SK-N-SH (cell line): Measurements from ENCODE around the gene SCARB1. TPM values are rescaled to one million over a fixed set of nuclear protein-coding genes. Genes with fewer than 3 reads are reported as not detected.

Experiments used
- CTCF ChIA-PET: fragments of 300-600, 350-600 bp; formaldehyde crosslinking; extraction: SDS; loops from one replicate; lab custom pipeline; 2021; lab: Yijun Ruan, JAX
- POLR2A ChIA-PET: fragments of 350-600 bp; sonication (Branson Sonifier 250); formaldehyde crosslinking; extraction: SDS; loops from one replicate; lab custom pipeline; 2020; ENCODE audit warnings: antibody characterized with exemption, inconsistent platforms; lab: Yijun Ruan, JAX
- DNase-seq: peaks from one replicate; pipeline ENCODE4 v3.0.0; 2012
- H2AFZ ChIP-seq: fragments of 200-600 bp; sonication (generic); 2 replicates; pipeline ENCODE4 v1.8.1; 2016; ENCODE audit warnings: antibody characterized with exemption, mild to moderate bottlenecking, low read depth
- H3F3A ChIP-seq: fragments of 200-600 bp; sonication (generic); replicated peaks from 2 replicates; pipeline ENCODE3; 2016; ENCODE audit warnings: antibody characterized with exemption, mild to moderate bottlenecking; ENCODE audit not compliant: insufficient read depth
- H3K27ac ChIP-seq, 2 experiments: fragments of 200-500 bp in 1 of 2; fragments of 200-600 bp in 1 of 2; sonication (Bioruptor generic) in 1 of 2; sonication (generic), shearing (Covaris generic) in 1 of 2; 2 replicates each; pipeline versions ENCODE4 v1.5.1 to v1.6.1; 2014 to 2016; ENCODE audit warnings: low read depth in 2 of 2, inconsistent platforms in 1 of 2, low read length in 1 of 2, mild to moderate bottlenecking in 1 of 2, mixed read lengths in 1 of 2
- H3K27me3 ChIP-seq: fragments of 200-600 bp; sonication (generic), shearing (Covaris generic); 2 replicates; pipeline ENCODE4 v1.6.1; 2016; ENCODE audit warnings: mixed run types; ENCODE audit not compliant: insufficient read depth
- H3K36me3 ChIP-seq, 2 experiments: fragments of 200-500 bp in 1 of 2; fragments of 200-600 bp in 1 of 2; sonication (Bioruptor generic) in 1 of 2; sonication (generic) in 1 of 2; replicated peaks in 1 of 2; 2 replicates each; pipeline versions ENCODE3 to v1.5.1; 2014 to 2016; ENCODE audit warnings: low read length in 1 of 2, mild to moderate bottlenecking in 1 of 2; ENCODE audit not compliant: insufficient read depth in 2 of 2, control insufficient read depth in 1 of 2
- H3K4me1 ChIP-seq, 2 experiments: fragments of 200-500 bp in 1 of 2; fragments of 200-600 bp in 1 of 2; sonication (Bioruptor generic) in 1 of 2; sonication (generic), shearing (Covaris generic) in 1 of 2; 2 replicates each; pipeline versions ENCODE4 v1.5.1 to v1.6.1; 2014 to 2016; ENCODE audit warnings: low read depth in 1 of 2, low read length in 1 of 2, mixed run types in 1 of 2; ENCODE audit not compliant: insufficient read depth in 2 of 2, control insufficient read depth in 1 of 2
- H3K4me2 ChIP-seq: fragments of 200-600 bp; sonication (generic), shearing (Covaris generic); 2 replicates; pipeline ENCODE4 v1.6.1; 2017; ENCODE audit warnings: mixed run types
- H3K4me3 ChIP-seq, 2 experiments: fragments of 200-500 bp in 1 of 2; fragments of 200-600 bp in 1 of 2; sonication (Bioruptor generic) in 1 of 2; sonication (generic), shearing (Covaris generic) in 1 of 2; 2 replicates each; pipeline versions ENCODE4 v1.5.1 to v1.8.1; 2014 to 2016; ENCODE audit warnings: low read depth in 2 of 2, inconsistent platforms in 1 of 2, low read length in 1 of 2, mild to moderate bottlenecking in 1 of 2, mixed read lengths in 1 of 2, moderate library complexity in 1 of 2
- H3K79me2 ChIP-seq: fragments of 200-600 bp; sonication (generic); 2 replicates; pipeline ENCODE4 v1.8.1; 2017; ENCODE audit warnings: mild to moderate bottlenecking; ENCODE audit not compliant: insufficient read depth
- H3K9ac ChIP-seq: fragments of 200-600 bp; sonication (generic); 2 replicates; pipeline ENCODE4 v1.6.1; 2017; ENCODE audit warnings: mixed run types
- H3K9me2 ChIP-seq: fragments of 200-600 bp; sonication (generic); 2 replicates; pipeline ENCODE4 v1.6.1; 2017; ENCODE audit warnings: mixed run types
- H3K9me3 ChIP-seq: fragments of 200-600 bp; sonication (generic); 2 replicates; pipeline ENCODE4 v1.6.1; 2017; ENCODE audit warnings: mixed run types, mild to moderate bottlenecking, moderate library complexity
- H4K20me1 ChIP-seq: fragments of 200-600 bp; sonication (generic); 2 replicates; pipeline ENCODE4 v1.6.1; 2017; ENCODE audit warnings: mild to moderate bottlenecking, mixed run types; ENCODE audit not compliant: insufficient read depth
- EP300 ChIP-seq, 2 experiments: IDR thresholded peaks; 2 replicates each; pipeline versions ENCODE4 v1.4.0 to v1.6.1; 2012; ENCODE audit warnings: borderline replicate concordance in 1 of 2, low read depth in 1 of 2, low read length in 1 of 2
- GATA2 ChIP-seq: sonication (generic); formaldehyde crosslinking; IDR thresholded peaks from 2 replicates; pipeline ENCODE4 v1.5.0; 2020; ENCODE audit warnings: mild to moderate bottlenecking, missing genetic modification reagents
- MXI1 ChIP-seq: IDR thresholded peaks from 2 replicates; pipeline ENCODE4 v1.6.1; 2012; ENCODE audit warnings: mild to moderate bottlenecking, low read depth, low read length, improper control_type of control experiment
- NRF1 ChIP-seq: IDR thresholded peaks from 2 replicates; pipeline ENCODE4 v1.6.1; 2012; ENCODE audit warnings: low read depth, mild to moderate bottlenecking, low read length
- POLR2AphosphoS5 ChIP-seq: IDR thresholded peaks from 2 replicates; pipeline ENCODE4 v1.6.1; 2012; ENCODE audit warnings: low read depth, low read length
- RAD21 ChIP-seq: IDR thresholded peaks from 2 replicates; pipeline ENCODE4 v1.6.1; 2012; ENCODE audit warnings: mild to moderate bottlenecking, low read length
- RFX5 ChIP-seq: IDR thresholded peaks from 2 replicates; pipeline ENCODE4 v1.6.1; 2012; ENCODE audit warnings: mild to moderate bottlenecking, improper control_type of control experiment, low read length
- RXRA ChIP-seq: IDR thresholded peaks from 2 replicates; pipeline ENCODE4 v1.4.0; 2012; ENCODE audit warnings: low read depth, mild to moderate bottlenecking, borderline replicate concordance
- SIN3A ChIP-seq: IDR thresholded peaks from 2 replicates; pipeline ENCODE4 v1.6.1; 2012; ENCODE audit warnings: low read depth, mild to moderate bottlenecking, low read length, moderate library complexity, borderline replicate concordance
- SMC3 ChIP-seq: IDR thresholded peaks from 2 replicates; pipeline ENCODE4 v1.6.1; 2012; ENCODE audit warnings: low read depth, low read length, improper control_type of control experiment
- TCF12 ChIP-seq: IDR thresholded peaks from 2 replicates; pipeline ENCODE4 v1.4.0; 2012
- YY1 ChIP-seq: IDR thresholded peaks from 2 replicates; pipeline ENCODE4 v1.4.0; 2012; ENCODE audit warnings: low read depth, mild to moderate bottlenecking
- WGBS: methylation state at CpG from one replicate; pipeline ENCODE4 v1.1.6; 2017; ENCODE audit warnings: low lambda C conversion rate; 5-methylcytosine and 5-hydroxymethylcytosine counted together
- polyA plus RNA-seq, 3 experiments: library from polyadenylated mRNA; depleted of rRNA; stranded (reverse); fragments of >200 nt; gene quantifications; 2 replicates each; pipeline ENCODE4 v1.2.3, GENCODE V29; 2012
- TF ChIP-seq, protein P1 (sequence below): IDR thresholded peaks from 2 replicates; pipeline ENCODE4 v1.6.1; 2012; ENCODE audit warnings: mild to moderate bottlenecking, low read depth, low read length, moderate library complexity
- TF ChIP-seq, protein P2 (sequence below): fragments of 150-350 bp; IDR thresholded peaks from 2 replicates; pipeline ENCODE4 v1.6.1; 2016; ENCODE audit warnings: mild to moderate bottlenecking, low read depth, low read length

Gene SCARB1
- polyA plus RNA-seq, 1 of the 3 experiments (the other 2 are of a cell fraction), result 33.0 TPM

DNA sequence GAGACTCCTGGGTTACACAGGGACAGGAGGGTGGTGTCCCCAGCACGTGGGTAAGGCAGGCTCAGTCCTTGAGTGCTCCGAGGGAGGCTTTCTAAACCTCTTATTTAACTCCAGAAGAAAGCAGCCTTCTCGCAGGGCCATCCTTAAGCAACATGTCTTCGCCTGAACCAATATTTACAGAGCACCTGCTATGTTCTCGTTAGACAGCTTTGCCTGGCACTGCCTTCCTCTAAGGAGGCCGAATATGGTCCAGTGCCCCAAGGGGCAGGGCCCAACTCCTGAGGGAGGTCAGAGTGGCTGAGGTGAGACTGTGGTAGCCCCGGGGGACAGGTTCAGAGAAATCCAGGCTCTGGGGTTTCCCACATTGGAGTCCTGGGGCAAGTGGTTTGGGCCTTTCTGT lies 2.1 kb upstream of the SCARB1 start (continued):
- TF ChIP-seq GATA2 (CRISPR knock-in tag) (no peak), SMC3 (no peak)

DNA sequence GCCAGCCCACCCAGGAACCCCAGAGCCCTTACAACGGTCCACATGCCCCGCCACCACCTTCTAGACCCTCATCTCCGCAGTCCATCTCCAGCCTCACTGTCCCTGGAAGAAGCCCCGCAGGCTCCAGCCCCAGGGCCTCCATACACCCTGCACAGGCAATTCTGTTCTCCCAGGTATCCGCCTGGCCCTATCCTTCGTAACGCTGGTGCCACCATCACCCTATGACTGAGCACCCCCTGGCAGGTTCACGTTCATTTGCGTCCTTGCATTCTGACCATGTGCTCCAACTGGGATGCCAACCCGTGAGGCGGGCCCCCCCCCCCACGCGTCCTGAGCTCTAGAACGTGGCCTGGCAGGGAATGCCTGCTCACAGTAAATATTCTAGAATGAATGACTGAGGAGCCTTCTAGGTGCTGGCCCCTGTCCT lies 675 bp upstream of the SCARB1 start:
- ChIA-PET POLR2A (interaction anchor here (1.4 kb wide), 1 partner anchor 26 kb away, joined by 3 read pairs; no protein-coding TSS in a partner anchor), CTCF (interaction anchor here (1.6 kb wide), 1 partner anchor 42 kb away, joined by 8 read pairs; no protein-coding TSS in a partner anchor)
- Histone ChIP-seq H3K4me1 (peaks cover 0 to 25% of the 10 kb centered on the region in 2 experiments; a peak in 1 of 4 replicates), H4K20me1 (no peaks in the 10 kb centered on the region), H3K27ac (peak overlapping the region in 1 of 2 experiments; percentile 44; a peak in 1 of 4 replicates), H3K36me3 (no peaks in the 10 kb centered on the region), H3F3A (no peaks in the 10 kb centered on the region), H3K9ac (no peak overlapping the region), H3K4me3 (peak overlapping the region in 1 of 2 experiments; percentile 22; a peak in 2 of 4 replicates), H3K79me2 (no peaks in the 10 kb centered on the region), H3K9me3 (no peaks in the 10 kb centered on the region), H3K27me3 (no peaks in the 10 kb centered on the region), H3K9me2 (no peaks in the 10 kb centered on the region), H3K4me2 (peak overlapping the region; percentile 99), H2AFZ (peak overlapping the region; percentile 96)
- DNase-seq, result no peak
- WGBS, result 92% methylated on average over 14 of the region's 14 CpGs
- TF ChIP-seq SIN3A (no peak), YY1 (no peak), POLR2AphosphoS5 (no peak), TCF12 (no peak), RFX5 (no peak), RXRA (no peak), MXI1 (no peak), EP300 (IDR thresholded peaks at IDR 0.05; ENCODE audit: borderline replicate concordance in 1 of 2, low read depth in 1 of 2, low read length in 1 of 2) (no peak), RAD21 (no peak), NRF1 (no peak)
- TF ChIP-seq, protein P1, sequence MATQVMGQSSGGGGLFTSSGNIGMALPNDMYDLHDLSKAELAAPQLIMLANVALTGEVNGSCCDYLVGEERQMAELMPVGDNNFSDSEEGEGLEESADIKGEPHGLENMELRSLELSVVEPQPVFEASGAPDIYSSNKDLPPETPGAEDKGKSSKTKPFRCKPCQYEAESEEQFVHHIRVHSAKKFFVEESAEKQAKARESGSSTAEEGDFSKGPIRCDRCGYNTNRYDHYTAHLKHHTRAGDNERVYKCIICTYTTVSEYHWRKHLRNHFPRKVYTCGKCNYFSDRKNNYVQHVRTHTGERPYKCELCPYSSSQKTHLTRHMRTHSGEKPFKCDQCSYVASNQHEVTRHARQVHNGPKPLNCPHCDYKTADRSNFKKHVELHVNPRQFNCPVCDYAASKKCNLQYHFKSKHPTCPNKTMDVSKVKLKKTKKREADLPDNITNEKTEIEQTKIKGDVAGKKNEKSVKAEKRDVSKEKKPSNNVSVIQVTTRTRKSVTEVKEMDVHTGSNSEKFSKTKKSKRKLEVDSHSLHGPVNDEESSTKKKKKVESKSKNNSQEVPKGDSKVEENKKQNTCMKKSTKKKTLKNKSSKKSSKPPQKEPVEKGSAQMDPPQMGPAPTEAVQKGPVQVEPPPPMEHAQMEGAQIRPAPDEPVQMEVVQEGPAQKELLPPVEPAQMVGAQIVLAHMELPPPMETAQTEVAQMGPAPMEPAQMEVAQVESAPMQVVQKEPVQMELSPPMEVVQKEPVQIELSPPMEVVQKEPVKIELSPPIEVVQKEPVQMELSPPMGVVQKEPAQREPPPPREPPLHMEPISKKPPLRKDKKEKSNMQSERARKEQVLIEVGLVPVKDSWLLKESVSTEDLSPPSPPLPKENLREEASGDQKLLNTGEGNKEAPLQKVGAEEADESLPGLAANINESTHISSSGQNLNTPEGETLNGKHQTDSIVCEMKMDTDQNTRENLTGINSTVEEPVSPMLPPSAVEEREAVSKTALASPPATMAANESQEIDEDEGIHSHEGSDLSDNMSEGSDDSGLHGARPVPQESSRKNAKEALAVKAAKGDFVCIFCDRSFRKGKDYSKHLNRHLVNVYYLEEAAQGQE, result no peak
- TF ChIP-seq, protein P2, sequence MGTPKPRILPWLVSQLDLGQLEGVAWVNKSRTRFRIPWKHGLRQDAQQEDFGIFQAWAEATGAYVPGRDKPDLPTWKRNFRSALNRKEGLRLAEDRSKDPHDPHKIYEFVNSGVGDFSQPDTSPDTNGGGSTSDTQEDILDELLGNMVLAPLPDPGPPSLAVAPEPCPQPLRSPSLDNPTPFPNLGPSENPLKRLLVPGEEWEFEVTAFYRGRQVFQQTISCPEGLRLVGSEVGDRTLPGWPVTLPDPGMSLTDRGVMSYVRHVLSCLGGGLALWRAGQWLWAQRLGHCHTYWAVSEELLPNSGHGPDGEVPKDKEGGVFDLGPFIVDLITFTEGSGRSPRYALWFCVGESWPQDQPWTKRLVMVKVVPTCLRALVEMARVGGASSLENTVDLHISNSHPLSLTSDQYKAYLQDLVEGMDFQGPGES, result no peak
